ENCODE results near the gene CNDP2.

Gene CNDP2

DNA sequence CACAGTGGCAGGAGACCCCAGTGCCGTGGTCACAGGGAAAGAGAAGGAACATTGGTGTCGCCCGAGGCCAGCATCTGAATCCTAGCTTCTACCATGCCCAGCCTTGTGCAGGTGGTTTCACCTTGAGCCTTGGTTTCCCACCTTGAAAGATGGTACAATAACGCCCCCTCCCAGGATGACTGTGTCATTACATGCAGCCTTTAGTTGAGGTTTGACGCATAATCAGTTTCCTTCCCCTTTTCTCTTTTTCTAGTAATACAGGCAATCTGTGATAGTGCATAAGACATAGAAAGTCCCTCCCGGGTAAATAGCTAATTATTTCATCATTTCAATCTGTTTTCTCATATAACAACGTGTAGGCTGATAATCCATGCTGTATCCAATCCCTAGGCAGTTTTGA is 71.7 kb downstream of the CNDP2 start:
- TF ChIP-seq, protein P1, sequence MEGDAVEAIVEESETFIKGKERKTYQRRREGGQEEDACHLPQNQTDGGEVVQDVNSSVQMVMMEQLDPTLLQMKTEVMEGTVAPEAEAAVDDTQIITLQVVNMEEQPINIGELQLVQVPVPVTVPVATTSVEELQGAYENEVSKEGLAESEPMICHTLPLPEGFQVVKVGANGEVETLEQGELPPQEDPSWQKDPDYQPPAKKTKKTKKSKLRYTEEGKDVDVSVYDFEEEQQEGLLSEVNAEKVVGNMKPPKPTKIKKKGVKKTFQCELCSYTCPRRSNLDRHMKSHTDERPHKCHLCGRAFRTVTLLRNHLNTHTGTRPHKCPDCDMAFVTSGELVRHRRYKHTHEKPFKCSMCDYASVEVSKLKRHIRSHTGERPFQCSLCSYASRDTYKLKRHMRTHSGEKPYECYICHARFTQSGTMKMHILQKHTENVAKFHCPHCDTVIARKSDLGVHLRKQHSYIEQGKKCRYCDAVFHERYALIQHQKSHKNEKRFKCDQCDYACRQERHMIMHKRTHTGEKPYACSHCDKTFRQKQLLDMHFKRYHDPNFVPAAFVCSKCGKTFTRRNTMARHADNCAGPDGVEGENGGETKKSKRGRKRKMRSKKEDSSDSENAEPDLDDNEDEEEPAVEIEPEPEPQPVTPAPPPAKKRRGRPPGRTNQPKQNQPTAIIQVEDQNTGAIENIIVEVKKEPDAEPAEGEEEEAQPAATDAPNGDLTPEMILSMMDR (IDR thresholded peaks at IDR 0.05; ENCODE audit: insufficient read depth, low read depth, low read length, missing control alignments): peak; percentile 0
- no peak for DNase-seq (ENCODE audit: low read depth)
- H3K4me3 ChIP-seq (ENCODE audit: low read depth, low read length): no peak overlapping the region

DNA sequence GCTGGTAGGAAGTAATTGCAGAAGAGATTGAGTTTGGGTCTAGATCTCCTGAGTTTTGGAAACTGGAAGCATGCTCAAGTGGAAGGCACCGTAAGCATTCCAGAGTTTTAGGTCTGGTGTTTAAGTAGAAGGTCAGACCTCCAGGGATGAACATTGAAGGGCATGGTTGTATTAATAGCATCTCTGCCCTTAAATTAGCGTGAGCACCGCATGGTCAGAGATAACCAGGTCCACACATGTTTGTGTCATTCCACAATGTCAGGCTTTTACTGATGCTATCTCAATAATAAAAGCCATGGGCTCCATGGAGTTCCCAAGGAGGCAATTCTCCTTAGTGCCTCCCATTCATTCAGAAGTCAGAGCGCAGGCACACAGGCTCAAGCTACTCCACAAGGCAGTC is 73.2 kb downstream of the CNDP2 start:
- TF ChIP-seq, protein P1 (IDR thresholded peaks at IDR 0.05; ENCODE audit: insufficient read depth, low read depth, low read length, missing control alignments): no peak
- H3K4me3 ChIP-seq (ENCODE audit: low read depth, low read length): no peak overlapping the region
- DNase-seq (ENCODE audit: low read depth): no peak

DNA sequence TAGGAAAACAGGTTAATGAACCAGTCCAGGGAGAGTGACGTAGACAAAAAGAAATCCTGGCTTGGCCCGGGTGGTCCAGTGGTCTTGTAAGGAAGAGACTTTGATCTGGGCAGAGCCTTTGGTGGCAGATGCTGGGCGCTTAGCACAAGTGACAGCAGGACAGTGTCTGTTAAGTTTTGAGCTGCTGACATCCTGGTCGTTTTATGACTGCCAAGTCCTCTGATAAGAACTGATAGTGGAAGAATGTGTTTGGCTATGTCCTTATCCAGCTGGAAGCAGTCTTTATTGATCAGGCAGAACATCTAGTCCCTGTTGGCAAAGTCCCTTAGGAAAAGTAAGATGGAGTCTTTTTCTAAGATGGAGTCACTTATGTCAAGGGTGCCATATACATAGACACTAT is 74.1 kb downstream of the CNDP2 start:
- TF ChIP-seq, protein P1 (IDR thresholded peaks at IDR 0.05; ENCODE audit: insufficient read depth, low read depth, low read length, missing control alignments): no peak

DNA sequence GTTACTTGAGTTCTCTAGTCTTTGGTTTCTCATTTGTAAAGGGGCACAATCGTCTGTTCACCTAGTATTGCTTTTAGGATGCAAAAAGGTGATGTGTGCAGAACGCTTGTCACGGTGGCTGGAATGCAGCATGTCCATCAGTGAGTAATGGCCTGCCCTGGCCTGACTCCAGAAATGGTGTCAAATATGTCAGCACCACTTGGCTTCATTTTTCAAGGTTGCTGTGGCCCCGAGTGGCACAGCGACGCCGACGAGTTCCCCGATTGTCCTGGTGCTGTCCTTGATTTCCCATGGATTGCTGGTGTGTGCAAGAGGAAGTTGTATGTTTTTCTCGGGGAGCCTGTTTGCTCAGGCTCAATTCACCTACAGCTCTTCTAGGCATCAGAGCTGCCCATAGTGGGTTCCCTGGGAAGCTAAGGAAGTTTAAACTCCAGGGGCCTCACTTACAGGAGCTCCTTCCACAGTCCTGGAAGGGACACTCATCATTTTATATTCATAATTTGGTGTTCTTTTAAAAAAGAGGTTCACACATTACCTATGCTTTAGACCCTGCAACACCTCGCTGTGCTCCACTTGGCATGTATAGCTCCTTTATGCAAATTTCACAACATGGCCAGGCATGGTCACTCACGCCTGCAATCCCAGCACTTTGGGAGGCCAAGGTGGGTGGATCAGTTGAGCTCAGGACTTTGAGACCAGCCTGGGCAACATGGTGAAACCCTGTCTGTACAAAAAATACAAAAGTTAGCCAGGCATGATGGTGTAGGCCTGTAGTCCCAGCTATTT is 75.9 kb downstream of the CNDP2 start:
- H3K4me3 ChIP-seq (ENCODE audit: low read depth, low read length): no peak overlapping the region
- TF ChIP-seq, protein P1 (IDR thresholded peaks at IDR 0.05; ENCODE audit: insufficient read depth, low read depth, low read length, missing control alignments): no peak
- DNase-seq (ENCODE audit: low read depth): no peak

More for the DNA sequence above, 74.1 kb downstream of the CNDP2 start:
- DNase-seq (ENCODE audit: low read depth): no peak
- no peak overlapping the region for H3K4me3 ChIP-seq (ENCODE audit: low read depth, low read length)

DNA sequence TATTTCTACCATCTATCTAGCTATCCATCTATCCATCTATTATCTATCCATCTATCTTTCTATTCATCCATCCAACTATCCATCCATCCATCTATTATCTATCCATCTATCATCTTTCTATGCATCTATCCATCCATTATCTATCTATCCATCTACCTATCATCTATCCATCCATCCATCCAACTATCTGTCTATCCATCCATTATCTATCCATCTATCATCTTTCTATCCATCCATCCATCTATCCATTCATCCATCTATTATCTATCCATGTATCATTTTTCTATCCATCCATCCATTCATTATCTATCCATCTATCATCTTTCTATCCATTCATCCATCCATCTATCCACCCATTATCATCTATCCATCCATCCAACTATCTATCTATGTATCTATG is 76.9 kb downstream of the CNDP2 start:
- H3K4me3 ChIP-seq (ENCODE audit: low read depth, low read length): no peak overlapping the region
- no peak for DNase-seq (ENCODE audit: low read depth)
- TF ChIP-seq, protein P1 (IDR thresholded peaks at IDR 0.05; ENCODE audit: insufficient read depth, low read depth, low read length, missing control alignments): no peak
